Ovary (tissue), 9 donors: ENCODE data around the gene IGFBP1. TPM values are rescaled to one million over a fixed set of nuclear protein-coding genes. Genes with fewer than 3 reads are reported as not detected.

Source experiments
- DNase-seq, 5 donors: peaks; one replicate each; pipeline ENCODE4 v3.0.0-alpha.2; 2019 to 2020
- H3K27ac ChIP-seq, 2 donors: fragments of 200-600 bp; one replicate each; pipeline versions ENCODE4 v1.5.1 to v1.8.0; 2019 to 2022
- H3K27me3 ChIP-seq: fragments of 200-600 bp; one replicate; pipeline ENCODE4 v1.8.0; 2022
- H3K36me3 ChIP-seq: fragments of 200-600 bp; sonication (generic); one replicate; pipeline ENCODE4 v1.5.1; 2019
- H3K4me1 ChIP-seq: one replicate; pipeline ENCODE4 v1.8.1; 2013; ENCODE audit warnings: mild to moderate bottlenecking, moderate library complexity; ENCODE audit not compliant: insufficient read depth
- H3K4me3 ChIP-seq: fragments of 200-600 bp; sonication (generic); one replicate; pipeline ENCODE4 v1.5.1; 2017
- H3K9me3 ChIP-seq, 2 donors: fragments of 200-600 bp in 1 of 2; sonication (generic) in 1 of 2; one replicate each; pipeline versions ENCODE4 v1.5.1 to v1.8.1; 2013 to 2019; ENCODE audit warnings: mild to moderate bottlenecking in 1 of 2, moderate library complexity in 1 of 2
- CTCF ChIP-seq, 3 donors: fragments of 450-650 bp in 2 of 3; fragments of 200-600 bp in 1 of 3; IDR thresholded peaks; one replicate each; pipeline versions ENCODE4 v1.5.1 to v1.8.0; 2016 to 2022; ENCODE audit warnings: antibody characterized with exemption in 3 of 3, mild to moderate bottlenecking in 1 of 3
- EP300 ChIP-seq: sonication (generic); formaldehyde crosslinking; IDR thresholded peaks from one replicate; pipeline ENCODE4 v1.6.1; 2017; ENCODE audit warnings: antibody characterized with exemption
- POLR2A ChIP-seq: fragments of 450-650 bp; IDR thresholded peaks from one replicate; pipeline ENCODE4 v1.6.1; 2017; ENCODE audit warnings: antibody characterized with exemption, mild to moderate bottlenecking, moderate library complexity
- WGBS, 3 donors: extraction: QIAGEN DNeasy Blood & Tissue Kit in 1 of 3; methylation state at CpG; one replicate each; pipeline versions ENCODE4 v1.1.5 to v1.1.7; 2013 to 2017; 5-methylcytosine and 5-hydroxymethylcytosine counted together
- intact Hi-C, 4 donors: fragments of 100-400 bp; cut with DNase I; formaldehyde crosslinking; loops; one replicate each; pipeline versions ENCODE4 v1.11.0 to v1.15.1; 2022 to 2023
- polyA plus RNA-seq, 2 donors: library from polyadenylated mRNA; stranded (reverse); fragments of 200-250 nt in 1 of 2; fragments of 350-450 nt in 1 of 2; fragmentation: Illumina TruSeq in 1 of 2; extraction: RNeasy Lipid Tissue Mini Kit (QIAGEN cat#74804) in 1 of 2; gene quantifications; one replicate each; pipeline ENCODE4 v1.2.3, GENCODE V29; 2013 to 2014
- total RNA-seq, 7 donors: library from RNA; depleted of rRNA in 2 of 7; stranded (reverse); fragments of >200 nt in 2 of 7; fragmentation: NEBNext Ultra II Directional in 3 of 7; extraction: Animal tissue kit (Norgen Biotek cat#: 25700) in 3 of 7; gene quantifications; one replicate each; pipeline versions ENCODE4 v1.1.0 to v1.2.4, GENCODE V29; 2016 to 2023
- donor health status: DM: no; HTN: no; CAD: no; lungs with moderate emphysema.
- donor health status: DM: no; HTN: no; CAD: no.
- donor health status: Bipolar disorder and iron deficiency.
- donor health status: DM: yes; HTN: yes; CAD: no.
- donor health status: DM: no; HTN: no; CAD: no.
- donor health status: DM: yes; HTN: yes; CAD: no.

IGFBP1 gene
- total and polyA plus RNA-seq, 9 donors: 1.1 to 197 (median 3.7) TPM; not detected in 1

- H3K36me3 ChIP-seq: no peaks in the 10 kb centered on the region
- no peaks in the 10 kb centered on the region for H3K9me3 ChIP-seq
- H3K4me1 ChIP-seq: no peaks in the 10 kb centered on the region
- H3K27me3 ChIP-seq: no peaks in the 10 kb centered on the region
- no peak overlapping the region for H3K27ac ChIP-seq
- TF ChIP-seq CTCF (IDR thresholded peaks at IDR 0.05): no peak
- no peak for TF ChIP-seq POLR2A
- no peak for TF ChIP-seq EP300
- DNase-seq: no peak
- intact Hi-C loops: loop anchor here in 1 of 4 donors (10.0 kb wide), 1 partner anchor 1332 kb away; no protein-coding TSS in a partner anchor
- 92 to 97% (median 97%) methylated on average over 7 of the region's 7 CpGs for WGBS, 3 donors
- H3K4me3 ChIP-seq: no peak overlapping the region
These were observed 24.7 kb downstream of the IGFBP1 start for GRCh38 chr7:45912972-45913371.

DNA sequence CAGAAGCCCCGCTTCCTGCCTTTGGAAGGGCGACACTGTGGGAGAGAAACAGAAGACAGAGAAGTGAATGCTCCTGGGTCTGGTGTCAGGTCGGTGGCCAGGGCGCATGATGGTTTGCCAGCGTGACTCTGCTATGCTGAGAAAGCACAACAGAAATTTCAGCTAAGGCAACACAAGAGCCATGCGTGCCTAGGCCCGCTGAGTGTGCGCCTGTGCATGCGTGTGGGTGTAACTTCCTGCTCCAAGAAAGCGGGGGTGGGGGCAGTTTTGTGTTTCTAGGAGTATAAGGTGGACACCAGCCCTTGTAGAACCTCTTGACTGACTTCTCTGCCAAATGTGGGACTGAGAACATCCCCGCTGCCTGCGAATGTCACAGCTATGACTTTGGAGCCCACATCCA, 26.6 kb downstream of the IGFBP1 start:
- H3K27ac ChIP-seq: no peak overlapping the region
- WGBS, 3 donors: 96 to 99% (median 96%) methylated on average over 12 of the region's 12 CpGs
- no peaks in the 10 kb centered on the region for H3K9me3 ChIP-seq
- H3K4me3 ChIP-seq: no peak overlapping the region
- H3K27me3 ChIP-seq: no peaks in the 10 kb centered on the region
- H3K36me3 ChIP-seq: no peaks in the 10 kb centered on the region
- DNase-seq: no peak
- intact Hi-C loops: loop anchor here in 2 of 4 donors (5.0 to 10.0 kb wide), 2 partner anchors 1330 to 1342 kb away; no protein-coding TSS in a partner anchor
- TF ChIP-seq POLR2A (no peak), CTCF (IDR thresholded peaks at IDR 0.05) (no peak), EP300 (no peak)
- H3K4me1 ChIP-seq: no peaks in the 10 kb centered on the region

GRCh38 chr7:45915606-45916005, 27.3 kb downstream of the IGFBP1 start:
- 87 to 94% (median 88%) methylated on average over 3 of the region's 3 CpGs for WGBS, 3 donors
- H3K27ac ChIP-seq: no peak overlapping the region
- H3K36me3 ChIP-seq: no peaks in the 10 kb centered on the region
- H3K27me3 ChIP-seq: no peaks in the 10 kb centered on the region
- TF ChIP-seq EP300 (no peak), POLR2A (no peak), CTCF (IDR thresholded peaks at IDR 0.05) (no peak)
- no peak overlapping the region for H3K4me3 ChIP-seq
- H3K9me3 ChIP-seq: no peaks in the 10 kb centered on the region
- DNase-seq: no peak
- H3K4me1 ChIP-seq: no peaks in the 10 kb centered on the region
- intact Hi-C loops: loop anchor here in 3 of 4 donors (2.0 to 10.0 kb wide), 3 partner anchors 1259 to 1342 kb away; no protein-coding TSS in a partner anchor

DNA sequence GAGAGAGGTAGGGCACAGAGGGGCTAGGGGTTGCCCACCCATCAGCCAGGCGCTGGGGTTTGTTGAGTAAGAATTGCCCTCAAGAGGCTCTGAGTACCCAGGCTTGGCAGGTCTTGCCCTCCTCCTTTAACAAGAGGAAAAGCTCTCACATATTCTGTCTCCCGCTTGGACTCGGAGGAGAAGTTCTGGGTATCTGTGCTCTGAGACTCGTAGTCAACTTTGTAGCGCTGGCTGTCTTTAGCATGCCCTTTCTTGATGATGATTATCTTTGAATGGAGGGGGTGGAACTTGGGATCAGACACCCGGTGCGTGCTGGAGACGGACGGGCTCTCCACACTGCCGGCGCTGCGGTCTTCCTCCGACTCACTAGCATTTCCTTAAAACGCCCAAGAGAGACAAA, 28.8 kb downstream of the IGFBP1 start:
- intact Hi-C loops: loop anchor here in 3 of 4 donors (2.0 to 10.0 kb wide), 3 partner anchors 1258 to 1340 kb away; no protein-coding TSS in a partner anchor
- TF ChIP-seq POLR2A (no peak), CTCF (IDR thresholded peaks at IDR 0.05) (no peak), EP300 (no peak)
- Histone ChIP-seq H3K27me3 (no peaks in the 10 kb centered on the region), H3K4me3 (no peak overlapping the region), H3K36me3 (no peaks in the 10 kb centered on the region), H3K27ac (no peak overlapping the region), H3K9me3 (no peaks in the 10 kb centered on the region), H3K4me1 (peaks cover 4% of the 10 kb centered on the region)
- 89 to 91% (median 90%) methylated on average over 14 of the region's 14 CpGs for WGBS, 3 donors
- DNase-seq: no peak
